GM21737 (cell line): ENCODE measurements around the gene CERS6.
"Not testable (repeated sequence)": the region's sequence is repeated elsewhere in the genome, so short reads cannot be mapped to it uniquely, and the experiment has no call there.

Source experiments
- ATAC-seq: cut with Tn5 transposase; IDR thresholded peaks from one replicate; pipeline ENCODE4 v1.9.1; 2021; ENCODE audit warnings: mild to moderate bottlenecking, moderate library complexity; ENCODE audit not compliant: unreplicated experiment

The CERS6 gene

GRCh38 chr2:168455645-168456520 lies at the start of gene CERS6:
CERS6 (plus strand) TSS chr2:168456272; CDS start chr2:168456449, 177 bp downstream.
- peak; percentile 92 for ATAC-seq

- ATAC-seq = not testable (repeated sequence)
These were observed 43.8 kb upstream of the CERS6 start for GRCh38 chr2:168412301-168412700.

GRCh38 chr2:168413101-168413500 lies 43.0 kb upstream of the CERS6 start:
- ATAC-seq = not testable (repeated sequence)

GRCh38 chr2:168416555-168416954 lies 39.5 kb upstream of the CERS6 start:
- ATAC-seq = no peak

- ATAC-seq = peak; percentile 73
These were observed 33.5 kb upstream of the CERS6 start for GRCh38 chr2:168422584-168422983.

GRCh38 chr2:168424112-168424951 lies 31.7 kb upstream of the CERS6 start:
- ATAC-seq = no peak

GRCh38 chr2:168424971-168425370 lies 31.1 kb upstream of the CERS6 start:
- ATAC-seq = no peak

GRCh38 chr2:168426861-168427260 lies 29.2 kb upstream of the CERS6 start:
- no peak for ATAC-seq

- no peak for ATAC-seq
These were observed 28.6 kb upstream of the CERS6 start for GRCh38 chr2:168427451-168427850.

- no peak for ATAC-seq
These were observed 27.6 kb upstream of the CERS6 start for GRCh38 chr2:168428431-168428830.

- no peak for ATAC-seq
These were observed 26.1 kb upstream of the CERS6 start for GRCh38 chr2:168429988-168430387.

- ATAC-seq = no peak
These were observed 25.6 kb upstream of the CERS6 start for GRCh38 chr2:168430431-168430830.

GRCh38 chr2:168431301-168432024 lies 24.6 kb upstream of the CERS6 start:
- no peak for ATAC-seq

GRCh38 chr2:168432100-168432499 lies 24.0 kb upstream of the CERS6 start:
- ATAC-seq = no peak

- ATAC-seq = peak; percentile 60
These were observed 23.4 kb upstream of the CERS6 start for GRCh38 chr2:168432565-168433186.

- ATAC-seq = no peak
These were observed 22.5 kb upstream of the CERS6 start for GRCh38 chr2:168433527-168433926.

- no peak for ATAC-seq
These were observed 21.9 kb upstream of the CERS6 start for GRCh38 chr2:168434146-168434545.

GRCh38 chr2:168436840-168437239 lies 19.2 kb upstream of the CERS6 start:
- ATAC-seq = no peak

GRCh38 chr2:168438553-168438952 lies 17.5 kb upstream of the CERS6 start:
- ATAC-seq = no peak

- no peak for ATAC-seq
These were observed 16.5 kb upstream of the CERS6 start for GRCh38 chr2:168439536-168439935.
